Left colon (tissue), 2 donors: ENCODE results near the gene FAM13B. TPM values are rescaled to one million over a fixed set of nuclear protein-coding genes. Genes with fewer than 3 reads are reported as not detected.

Source experiments
- ATAC-seq: fragments of 200-7000 bp; cut with Tn5 transposase; one replicate; pipeline ENCODE4 v1.9.1; 2020; ENCODE audit warnings: mild to moderate bottlenecking, moderate library complexity
- DNase-seq, 2 donors: peaks; one replicate each; pipeline ENCODE4 v3.0.0-alpha.2; 2020
- intact Hi-C, 2 donors: fragments of 100-400 bp; cut with DNase I in 1 of 2; cut with micrococcal nuclease in 1 of 2; formaldehyde crosslinking; loops; one replicate each; pipeline versions ENCODE4 v1.11.2 to v1.14.0; 2022; cut with DNase I, micrococcal nuclease
- total RNA-seq, 2 donors: library from RNA; stranded (reverse); fragmentation: NEBNext Ultra II Directional; extraction: Animal tissue kit (Norgen Biotek cat#: 25700); gene quantifications; one replicate each; pipeline ENCODE4 v1.2.1, GENCODE V29; 2021
- donor health status: DM: no; HTN: no; CAD: no.
- donor health status: DM: yes; HTN: yes; CAD: no.

FAM13B gene
- total RNA-seq, 2 donors from 2014 or later: 20.8 to 24.2 TPM

- intact Hi-C loops: no loop called here
- DNase-seq (no peak), ATAC-seq (no peak)
Observed at GRCh38 chr5:137935190-137935589, 97.7 kb downstream of the FAM13B start.

- ATAC-seq (peak; percentile 90), DNase-seq (no peak)
- intact Hi-C loops: no loop called here
Observed at GRCh38 chr5:137933491-137933911, 99.4 kb downstream of the FAM13B start.

- DNase-seq: no peak
- intact Hi-C loops: no loop called here
- ATAC-seq: peak; percentile 13
Observed at GRCh38 chr5:137932800-137933199, 100.1 kb downstream of the FAM13B start.

- intact Hi-C loops: no loop called here
- ATAC-seq (no peak), DNase-seq (no peak)
Observed at GRCh38 chr5:137923856-137924255, 109.0 kb downstream of the FAM13B start.

- intact Hi-C loops: no loop called here
- ATAC-seq: no peak
Observed at GRCh38 chr5:137921931-137922330, 110.9 kb downstream of the FAM13B start.

GRCh38 chr5:137916923-137917322 is 116.0 kb downstream of the FAM13B start:
- intact Hi-C loops: no loop called here
- ATAC-seq (no peak), DNase-seq (no peak)

More at GRCh38 chr5:137921931-137922330, 110.9 kb downstream of the FAM13B start:
- DNase-seq: no peak

- DNase-seq (no peak), ATAC-seq (no peak)
- intact Hi-C loops: no loop called here
Observed at GRCh38 chr5:137914758-137915157, 118.1 kb downstream of the FAM13B start.

GRCh38 chr5:137902408-137903133 is 130.3 kb downstream of the FAM13B start:
- ATAC-seq (no peak), DNase-seq (no peak)
- intact Hi-C loops: no loop called here

GRCh38 chr5:137901011-137901817 is 131.7 kb downstream of the FAM13B start:
- DNase-seq: no peak
- intact Hi-C loops: no loop called here
- ATAC-seq: no peak

GRCh38 chr5:137899493-137899892 is 133.4 kb downstream of the FAM13B start:
- ATAC-seq (no peak), DNase-seq (no peak)
- intact Hi-C loops: no loop called here

GRCh38 chr5:137896560-137896959 is 136.3 kb downstream of the FAM13B start:
- DNase-seq (no peak), ATAC-seq (no peak)
- intact Hi-C loops: no loop called here

GRCh38 chr5:137894586-137894985 is 138.3 kb downstream of the FAM13B start:
- intact Hi-C loops: no loop called here
- DNase-seq (no peak), ATAC-seq (no peak)

- intact Hi-C loops: no loop called here
- DNase-seq (no peak), ATAC-seq (no peak)
Observed at GRCh38 chr5:137891849-137892248, 141.0 kb downstream of the FAM13B start.

- peak; percentile 46 for ATAC-seq
- intact Hi-C loops: no loop called here
- no peak for DNase-seq
Observed at GRCh38 chr5:137890845-137891244, 142.0 kb downstream of the FAM13B start.

- peak; percentile 97 for ATAC-seq
- intact Hi-C loops: no loop called here
- peak; percentile 70 for DNase-seq
Observed at GRCh38 chr5:137888863-137889759, 143.8 kb downstream of the FAM13B start, which contains the start of gene PKD2L2. Gene PKD2L2, plus strand, starts transcription at chr5:137889457. Its CDS starts 35 bp downstream, at chr5:137889492.

- DNase-seq (no peak), ATAC-seq (no peak)
- intact Hi-C loops: no loop called here
Observed at GRCh38 chr5:137888466-137888862, 144.4 kb downstream of the FAM13B start.
